ENCODE measurements around the gene BUB1B.
"Not testable (repeated sequence)": the region's sequence is repeated elsewhere in the genome, so short reads cannot be mapped to it uniquely, and the experiment has no call there.

DNA sequence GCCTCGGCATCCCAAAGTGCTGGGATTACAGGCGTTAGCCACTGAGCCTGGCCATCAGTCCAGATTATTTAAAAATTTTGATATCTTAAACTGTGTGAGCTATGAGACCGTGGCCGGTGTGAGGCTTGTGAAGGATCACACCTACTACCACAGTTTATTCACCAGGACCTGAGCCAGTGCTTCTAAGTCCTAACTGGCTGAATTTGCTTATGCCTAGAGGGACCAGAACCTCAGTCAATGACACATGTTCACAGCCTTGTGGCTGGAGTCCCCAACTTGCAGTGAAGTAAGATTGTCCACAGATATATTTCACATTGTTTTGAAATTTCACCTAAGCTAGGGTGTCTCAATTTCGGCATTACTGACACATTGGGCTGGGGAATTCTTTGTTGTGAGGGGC, 37.0 kb upstream of the BUB1B start:
- TF ChIP-seq, protein P1, sequence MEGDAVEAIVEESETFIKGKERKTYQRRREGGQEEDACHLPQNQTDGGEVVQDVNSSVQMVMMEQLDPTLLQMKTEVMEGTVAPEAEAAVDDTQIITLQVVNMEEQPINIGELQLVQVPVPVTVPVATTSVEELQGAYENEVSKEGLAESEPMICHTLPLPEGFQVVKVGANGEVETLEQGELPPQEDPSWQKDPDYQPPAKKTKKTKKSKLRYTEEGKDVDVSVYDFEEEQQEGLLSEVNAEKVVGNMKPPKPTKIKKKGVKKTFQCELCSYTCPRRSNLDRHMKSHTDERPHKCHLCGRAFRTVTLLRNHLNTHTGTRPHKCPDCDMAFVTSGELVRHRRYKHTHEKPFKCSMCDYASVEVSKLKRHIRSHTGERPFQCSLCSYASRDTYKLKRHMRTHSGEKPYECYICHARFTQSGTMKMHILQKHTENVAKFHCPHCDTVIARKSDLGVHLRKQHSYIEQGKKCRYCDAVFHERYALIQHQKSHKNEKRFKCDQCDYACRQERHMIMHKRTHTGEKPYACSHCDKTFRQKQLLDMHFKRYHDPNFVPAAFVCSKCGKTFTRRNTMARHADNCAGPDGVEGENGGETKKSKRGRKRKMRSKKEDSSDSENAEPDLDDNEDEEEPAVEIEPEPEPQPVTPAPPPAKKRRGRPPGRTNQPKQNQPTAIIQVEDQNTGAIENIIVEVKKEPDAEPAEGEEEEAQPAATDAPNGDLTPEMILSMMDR (IDR thresholded peaks at IDR 0.05; ENCODE audit: low read depth, low read length, missing input control) = not testable (repeated sequence)
- TF ChIP-seq, protein P2, sequence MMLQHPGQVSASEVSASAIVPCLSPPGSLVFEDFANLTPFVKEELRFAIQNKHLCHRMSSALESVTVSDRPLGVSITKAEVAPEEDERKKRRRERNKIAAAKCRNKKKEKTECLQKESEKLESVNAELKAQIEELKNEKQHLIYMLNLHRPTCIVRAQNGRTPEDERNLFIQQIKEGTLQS (IDR thresholded peaks at IDR 0.05) = not testable (repeated sequence)
